Lower lobe of right lung (tissue), 2 donors: ENCODE measurements around the gene TMEM116. TPM values are rescaled to one million over a fixed set of nuclear protein-coding genes. Genes with fewer than 3 reads are reported as not detected.

ENCODE experiments used
- ATAC-seq, 2 donors: fragments of 200-7000 bp; cut with Tn5 transposase; one replicate each; pipeline ENCODE4 v1.9.1; 2020 to 2022; ENCODE audit warnings: mild to moderate bottlenecking in 2 of 2, moderate library complexity in 2 of 2
- DNase-seq: peaks from one replicate; pipeline ENCODE4 v3.0.0-alpha.2; 2020
- H3K27ac ChIP-seq: fragments of 200-600 bp; one replicate; pipeline ENCODE4 v1.8.0; 2022
- H3K27me3 ChIP-seq: fragments of 200-600 bp; one replicate; pipeline ENCODE4 v1.8.0; 2022; ENCODE audit warnings: low read depth
- H3K36me3 ChIP-seq: fragments of 200-600 bp; one replicate; pipeline ENCODE4 v1.8.0; 2022; ENCODE audit warnings: mild to moderate bottlenecking
- H3K4me1 ChIP-seq: fragments of 200-600 bp; one replicate; pipeline ENCODE4 v1.8.0; 2022
- H3K4me3 ChIP-seq: fragments of 200-600 bp; one replicate; pipeline ENCODE4 v1.8.0; 2022; ENCODE audit warnings: mild to moderate bottlenecking
- H3K9me3 ChIP-seq: fragments of 200-600 bp; one replicate; pipeline ENCODE4 v1.8.0; 2022
- CTCF ChIP-seq: fragments of 200-600 bp; IDR thresholded peaks from one replicate; pipeline ENCODE4 v1.8.0; 2022; ENCODE audit warnings: antibody characterized with exemption, mild to moderate bottlenecking
- intact Hi-C: fragments of 100-400 bp; cut with DNase I; formaldehyde crosslinking; loops from one replicate; pipeline ENCODE4 v1.11.0; 2022
- total RNA-seq: library from RNA; stranded (reverse); fragmentation: NEBNext Ultra II Directional; extraction: Animal tissue kit (Norgen Biotek cat#: 25700); gene quantifications from one replicate; pipeline ENCODE4 v1.2.1, GENCODE V29; 2021
- donor health status: DM: no; HTN: yes; CAD: no; lungs with severe emphysema.

TMEM116 gene
- total RNA-seq, 1 donor from 2014 or later: 21.1 TPM

GRCh38 chr12:111943929-111944328, 69.0 kb downstream of the TMEM116 start:
- H3K4me3 ChIP-seq: no peak overlapping the region
- no peak for TF ChIP-seq CTCF

GRCh38 chr12:111942557-111942956, 70.4 kb downstream of the TMEM116 start:
- no peaks in the 10 kb centered on the region for H3K4me1 ChIP-seq
- H3K9me3 ChIP-seq: no peaks in the 10 kb centered on the region
- H3K4me3 ChIP-seq: no peak overlapping the region
- ATAC-seq (no peak), DNase-seq (no peak)
- no peak for TF ChIP-seq CTCF
- H3K27me3 ChIP-seq: no peaks in the 10 kb centered on the region
- H3K36me3 ChIP-seq: peaks cover 4% of the 10 kb centered on the region
- intact Hi-C loops: no loop called here
- no peak overlapping the region for H3K27ac ChIP-seq

More at GRCh38 chr12:111943929-111944328, 69.0 kb downstream of the TMEM116 start:
- DNase-seq (no peak), ATAC-seq (no peak)
- Histone ChIP-seq H3K4me1 (no peaks in the 10 kb centered on the region), H3K27me3 (no peaks in the 10 kb centered on the region), H3K36me3 (no peaks in the 10 kb centered on the region), H3K9me3 (no peaks in the 10 kb centered on the region), H3K27ac (no peak overlapping the region)
- intact Hi-C loops: no loop called here

- Histone ChIP-seq H3K9me3 (no peaks in the 10 kb centered on the region), H3K27me3 (no peaks in the 10 kb centered on the region), H3K27ac (no peak overlapping the region), H3K36me3 (peaks cover 12% of the 10 kb centered on the region), H3K4me1 (no peaks in the 10 kb centered on the region), H3K4me3 (no peak overlapping the region)
- DNase-seq: no peak
- intact Hi-C loops: no loop called here
- no peak for TF ChIP-seq CTCF
- no peak for ATAC-seq
Measured at GRCh38 chr12:111937429-111937828, 75.5 kb downstream of the TMEM116 start.

- no peaks in the 10 kb centered on the region for H3K27me3 ChIP-seq
- no peak for TF ChIP-seq CTCF
Measured at GRCh38 chr12:111936869-111937268, 76.1 kb downstream of the TMEM116 start.

GRCh38 chr12:111932241-111932640, 80.7 kb downstream of the TMEM116 start:
- no peaks in the 10 kb centered on the region for H3K9me3 ChIP-seq
- ATAC-seq: no peak
- H3K4me1 ChIP-seq: no peaks in the 10 kb centered on the region
- no peak for TF ChIP-seq CTCF
- DNase-seq: no peak
- H3K27ac ChIP-seq: no peak overlapping the region
- H3K4me3 ChIP-seq: no peak overlapping the region
- intact Hi-C loops: no loop called here
- H3K36me3 ChIP-seq: peaks cover 21% of the 10 kb centered on the region
- H3K27me3 ChIP-seq: no peaks in the 10 kb centered on the region

More at GRCh38 chr12:111936869-111937268, 76.1 kb downstream of the TMEM116 start:
- H3K36me3 ChIP-seq: peaks cover 17% of the 10 kb centered on the region
- no peaks in the 10 kb centered on the region for H3K4me1 ChIP-seq
- no peaks in the 10 kb centered on the region for H3K9me3 ChIP-seq
- intact Hi-C loops: no loop called here
- ATAC-seq: no peak
- H3K4me3 ChIP-seq: no peak overlapping the region
- DNase-seq: no peak
- H3K27ac ChIP-seq: no peak overlapping the region

GRCh38 chr12:111927346-111927745, 85.6 kb downstream of the TMEM116 start:
- intact Hi-C loops: no loop called here
- no peak overlapping the region for H3K4me3 ChIP-seq
- no peaks in the 10 kb centered on the region for H3K27me3 ChIP-seq
- DNase-seq (no peak), ATAC-seq (no peak)
- TF ChIP-seq CTCF: no peak
- H3K4me1 ChIP-seq: no peaks in the 10 kb centered on the region
- peaks cover 15% of the 10 kb centered on the region for H3K36me3 ChIP-seq
- no peaks in the 10 kb centered on the region for H3K9me3 ChIP-seq
- H3K27ac ChIP-seq: no peak overlapping the region
